Caco-2 (cell line): ENCODE measurements around the gene TK2. TPM values are rescaled to one million over a fixed set of nuclear protein-coding genes. Genes with fewer than 3 reads are reported as not detected.

ENCODE experiments used
- BruUV-seq: library from RNA; stranded (reverse); fragments of 400-500 nt; replicated peaks from 2 replicates; lab custom pipeline; 2021; lab: Mats Ljungman, UMichigan
- CTCF ChIA-PET: fragments of 300-600 bp; sonication (Branson Sonifier 250); formaldehyde crosslinking; loops from one replicate; lab custom pipeline; 2022; ENCODE audit warnings: antibody characterized with exemption; lab: Charles Lee
- POLR2A ChIA-PET: fragments of 300-600 bp; sonication (Branson Sonifier 250); formaldehyde crosslinking; loops from one replicate; lab custom pipeline; 2022; ENCODE audit warnings: antibody characterized with exemption; lab: Charles Lee
- DNase-seq, 2 experiments: peaks; one replicate each; pipeline versions ENCODE4 v3.0.0 to v3.0.0-alpha.2; 2020 to 2022
- H3K27me3 ChIP-seq: replicated peaks from 2 replicates; pipeline ENCODE4 v1.6.0; 2011; ENCODE audit warnings: low read length; ENCODE audit not compliant: control insufficient read depth, insufficient read depth
- H3K36me3 ChIP-seq: 2 replicates; pipeline ENCODE4 v1.5.1; 2011; ENCODE audit warnings: low read length; ENCODE audit not compliant: control insufficient read depth, insufficient read depth
- H3K4me1 ChIP-seq: fragments of 250-450 bp; sonication (Bioruptor Pico); 2 replicates; pipeline ENCODE4 v1.5.1; 2020; ENCODE audit warnings: mild to moderate bottlenecking
- H3K4me3 ChIP-seq: 2 replicates; pipeline ENCODE4 v1.5.1; 2011; ENCODE audit warnings: low read depth, mild to moderate bottlenecking, control low read depth, low read length
- H3K9me3 ChIP-seq: fragments of 250-450 bp; sonication (Bioruptor Pico); 2 replicates; pipeline ENCODE4 v1.5.1; 2020; ENCODE audit warnings: mild to moderate bottlenecking, moderate library complexity
- H3K27ac Mint-ChIP-seq: one replicate; pipeline ENCODE4 v1.8.0; 2022; ENCODE audit warnings: mixed read lengths; ENCODE audit not compliant: unreplicated experiment
- H3K27me3 Mint-ChIP-seq: one replicate; pipeline ENCODE4 v1.8.0; 2022; ENCODE audit warnings: mixed read lengths; ENCODE audit not compliant: insufficient read depth, unreplicated experiment
- H3K36me3 Mint-ChIP-seq: one replicate; pipeline ENCODE4 v1.8.0; 2022; ENCODE audit warnings: mild to moderate bottlenecking, mixed read lengths; ENCODE audit not compliant: insufficient read depth, unreplicated experiment
- H3K4me1 Mint-ChIP-seq: one replicate; pipeline ENCODE4 v1.8.0; 2022; ENCODE audit warnings: low read depth, mixed read lengths; ENCODE audit not compliant: unreplicated experiment
- H3K4me3 Mint-ChIP-seq: one replicate; pipeline ENCODE4 v1.8.0; 2022; ENCODE audit warnings: mild to moderate bottlenecking, moderate library complexity, mixed read lengths; ENCODE audit not compliant: unreplicated experiment
- H3K9me3 Mint-ChIP-seq: one replicate; pipeline ENCODE4 v1.8.0; 2022; ENCODE audit warnings: mixed read lengths; ENCODE audit not compliant: unreplicated experiment
- intact Hi-C: fragments of 100-400 bp; cut with micrococcal nuclease; formaldehyde crosslinking; loops from one replicate; pipeline ENCODE4 v1.10.0; 2022; ENCODE audit not compliant: unreplicated experiment
- total RNA-seq: library from RNA; stranded (reverse); gene quantifications from 2 replicates; pipeline ENCODE4 v1.2.3, GENCODE V29; 2022
- TF ChIP-seq, protein P1 (sequence below), 2 experiments: fragments of 200-600 bp in 1 of 2; IDR thresholded peaks; 1 replicate in 1 of 2; 2 replicates in 1 of 2; pipeline versions ENCODE4 v1.5.1 to v1.8.0; 2011 to 2022; ENCODE audit warnings: antibody characterized with exemption in 1 of 2, control low read depth in 1 of 2, inconsistent platforms in 1 of 2, low read depth in 1 of 2, low read length in 1 of 2, mild to moderate bottlenecking in 1 of 2, moderate library complexity in 1 of 2; ENCODE audit not compliant: insufficient read depth in 1 of 2, severe bottlenecking in 1 of 2, unreplicated experiment in 1 of 2

TK2 gene
- total RNA-seq, 1 experiment from 2014 or later: 18.2 TPM

DNA sequence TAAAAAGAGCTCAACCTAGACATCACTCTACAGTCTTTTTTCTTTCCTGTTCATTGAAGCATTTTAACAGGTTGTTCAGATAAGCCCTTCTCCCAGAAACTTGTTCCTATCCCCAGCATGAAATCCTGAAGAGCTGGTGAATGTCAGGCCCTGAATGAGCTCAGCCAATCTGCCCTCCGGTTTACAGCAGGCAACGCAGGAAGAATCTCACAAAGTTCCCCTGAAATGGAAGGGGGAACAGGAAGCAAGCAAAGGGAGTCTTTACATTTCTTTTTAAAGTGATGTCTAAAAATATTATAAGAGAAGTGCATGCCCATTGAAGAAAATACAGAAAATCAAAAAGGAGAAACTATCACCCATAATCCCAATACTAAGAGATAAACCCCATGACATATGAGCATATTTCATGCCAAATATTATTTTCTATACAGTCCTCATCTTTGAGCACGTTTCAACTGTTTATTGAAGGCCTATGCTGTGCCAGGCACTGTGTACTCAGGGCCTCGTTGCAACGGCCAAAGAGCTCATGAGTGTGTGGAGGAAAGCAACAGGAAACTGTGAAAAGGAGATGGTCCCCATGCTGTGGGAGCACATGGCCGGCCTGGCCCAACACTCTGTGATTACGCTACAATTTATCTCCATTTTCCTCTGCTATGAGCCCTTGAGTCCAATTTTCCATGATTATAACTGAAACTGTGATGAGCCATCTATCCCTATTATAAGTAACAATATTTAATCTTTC is 5.7 kb downstream of the TK2 start:
- peaks cover 4% of the 10 kb centered on the region for H3K36me3 Mint-ChIP-seq
- Histone ChIP-seq H3K4me1 (peaks cover 7% of the 10 kb centered on the region; the same call in 1 of the 2 replicates), H3K36me3 (no peaks in the 10 kb centered on the region), H3K27me3 (no peaks in the 10 kb centered on the region), H3K4me3 (no peak overlapping the region), H3K9me3 (no peaks in the 10 kb centered on the region)
- TF ChIP-seq, protein P1, sequence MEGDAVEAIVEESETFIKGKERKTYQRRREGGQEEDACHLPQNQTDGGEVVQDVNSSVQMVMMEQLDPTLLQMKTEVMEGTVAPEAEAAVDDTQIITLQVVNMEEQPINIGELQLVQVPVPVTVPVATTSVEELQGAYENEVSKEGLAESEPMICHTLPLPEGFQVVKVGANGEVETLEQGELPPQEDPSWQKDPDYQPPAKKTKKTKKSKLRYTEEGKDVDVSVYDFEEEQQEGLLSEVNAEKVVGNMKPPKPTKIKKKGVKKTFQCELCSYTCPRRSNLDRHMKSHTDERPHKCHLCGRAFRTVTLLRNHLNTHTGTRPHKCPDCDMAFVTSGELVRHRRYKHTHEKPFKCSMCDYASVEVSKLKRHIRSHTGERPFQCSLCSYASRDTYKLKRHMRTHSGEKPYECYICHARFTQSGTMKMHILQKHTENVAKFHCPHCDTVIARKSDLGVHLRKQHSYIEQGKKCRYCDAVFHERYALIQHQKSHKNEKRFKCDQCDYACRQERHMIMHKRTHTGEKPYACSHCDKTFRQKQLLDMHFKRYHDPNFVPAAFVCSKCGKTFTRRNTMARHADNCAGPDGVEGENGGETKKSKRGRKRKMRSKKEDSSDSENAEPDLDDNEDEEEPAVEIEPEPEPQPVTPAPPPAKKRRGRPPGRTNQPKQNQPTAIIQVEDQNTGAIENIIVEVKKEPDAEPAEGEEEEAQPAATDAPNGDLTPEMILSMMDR (IDR thresholded peaks at IDR 0.05; ENCODE audit: insufficient read depth in 1 of 2, low read depth in 1 of 2, low read length in 1 of 2, severe bottlenecking in 1 of 2, unreplicated experiment in 1 of 2): no peak
- no peaks in the 10 kb centered on the region for H3K27me3 Mint-ChIP-seq
- H3K9me3 Mint-ChIP-seq: no peaks in the 10 kb centered on the region
- intact Hi-C loops: no loop called here
- ChIA-PET POLR2A (no interaction called here), CTCF (no interaction called here)
- no peak overlapping the region for H3K27ac Mint-ChIP-seq
- no peak for DNase-seq
- BruUV-seq: no TSS peak
- H3K4me1 Mint-ChIP-seq: peaks cover 13% of the 10 kb centered on the region
- H3K4me3 Mint-ChIP-seq: no peak overlapping the region

DNA sequence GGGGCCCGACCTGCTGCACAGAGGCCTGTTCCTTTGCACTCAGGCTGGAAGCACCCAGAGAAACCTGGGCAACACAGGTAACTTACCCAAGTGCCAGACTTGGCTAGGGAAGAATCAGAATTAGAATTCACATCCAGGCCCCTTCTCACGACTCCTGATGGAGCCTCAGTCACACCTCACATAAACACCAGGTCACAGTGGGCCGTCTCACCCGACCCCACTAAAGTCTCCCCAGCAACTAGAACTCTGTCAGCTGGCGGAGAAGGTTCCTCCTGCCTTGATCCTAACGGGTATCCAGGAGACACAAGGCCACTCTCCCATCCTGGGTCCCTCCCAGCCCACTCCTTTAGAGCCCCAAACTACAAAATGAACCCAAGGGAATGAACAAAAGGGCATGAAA is 6.4 kb downstream of the TK2 start:
- H3K4me1 Mint-ChIP-seq: peaks cover 6% of the 10 kb centered on the region
- no peaks in the 10 kb centered on the region for H3K36me3 ChIP-seq
- TF ChIP-seq, protein P1 (IDR thresholded peaks at IDR 0.05; ENCODE audit: insufficient read depth in 1 of 2, low read depth in 1 of 2, low read length in 1 of 2, severe bottlenecking in 1 of 2, unreplicated experiment in 1 of 2): no peak
- peaks cover 4% of the 10 kb centered on the region for H3K36me3 Mint-ChIP-seq
- H3K27me3 Mint-ChIP-seq: no peaks in the 10 kb centered on the region
- peaks cover under 1% of the 10 kb centered on the region; the same call in 1 of the 2 replicates for H3K4me1 ChIP-seq
- no peaks in the 10 kb centered on the region for H3K9me3 Mint-ChIP-seq
- no peaks in the 10 kb centered on the region for H3K9me3 ChIP-seq
- CTCF ChIA-PET: no interaction called here
- H3K27me3 ChIP-seq: no peaks in the 10 kb centered on the region
- BruUV-seq: no TSS peak
- H3K4me3 Mint-ChIP-seq: no peak overlapping the region
- intact Hi-C loops: no loop called here
- no peak overlapping the region for H3K4me3 ChIP-seq
- POLR2A ChIA-PET: no interaction called here
- DNase-seq: no peak
- H3K27ac Mint-ChIP-seq: no peak overlapping the region

DNA sequence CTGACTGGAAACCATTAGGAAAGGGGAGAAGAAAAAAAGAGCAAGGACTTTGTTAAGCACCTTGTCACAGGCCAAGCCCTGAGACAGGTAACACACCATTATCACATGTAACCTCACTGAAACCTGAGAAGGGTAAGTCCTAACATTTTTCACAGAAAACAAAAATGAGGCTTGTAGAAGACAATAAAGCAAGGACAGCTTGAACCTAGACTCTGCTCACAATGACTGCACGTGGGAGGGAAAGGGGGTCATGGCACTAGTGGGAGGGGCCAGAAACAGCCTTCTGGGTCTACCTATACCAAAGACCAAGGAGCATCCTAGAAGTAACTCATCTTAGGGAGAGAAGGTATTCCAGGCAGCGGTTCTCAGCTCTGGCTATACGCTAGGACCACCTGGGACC is 7.5 kb downstream of the TK2 start:
- ChIA-PET CTCF (interaction anchor here (0.6 kb wide), 1 partner anchor 9 kb away, joined by 4 read pairs; no protein-coding TSS in a partner anchor), POLR2A (no interaction called here)
- no peaks in the 10 kb centered on the region for H3K4me1 Mint-ChIP-seq
- no peak overlapping the region for H3K27ac Mint-ChIP-seq
- no peaks in the 10 kb centered on the region for H3K9me3 Mint-ChIP-seq
- H3K4me3 ChIP-seq: no peak overlapping the region
- H3K27me3 ChIP-seq: no peaks in the 10 kb centered on the region
- TF ChIP-seq, protein P1 (IDR thresholded peaks at IDR 0.05; ENCODE audit: insufficient read depth in 1 of 2, low read depth in 1 of 2, low read length in 1 of 2, severe bottlenecking in 1 of 2, unreplicated experiment in 1 of 2): no peak
- no peak for DNase-seq
- intact Hi-C loops: no loop called here
- no peaks in the 10 kb centered on the region for H3K4me1 ChIP-seq
- no TSS peak for BruUV-seq
- H3K36me3 ChIP-seq: no peaks in the 10 kb centered on the region
- H3K27me3 Mint-ChIP-seq: no peaks in the 10 kb centered on the region
- no peaks in the 10 kb centered on the region for H3K9me3 ChIP-seq
- no peak overlapping the region for H3K4me3 Mint-ChIP-seq
- peaks cover 4% of the 10 kb centered on the region for H3K36me3 Mint-ChIP-seq
